Neural cell (in vitro differentiated cells): ENCODE measurements around the gene GGA1. TPM values are rescaled to one million over a fixed set of nuclear protein-coding genes. Genes with fewer than 3 reads are reported as not detected.

Source experiments
- H2AFZ ChIP-seq: fragments of 200-600, 300-800 bp; sonication (generic), shearing (Covaris generic); 2 replicates; pipeline ENCODE4 v1.6.0; 2014; ENCODE audit warnings: low read depth, mild to moderate bottlenecking, antibody characterized with exemption, low read length, moderate library complexity
- H3F3A ChIP-seq: fragments of 200-600 bp; shearing (Covaris generic); 2 replicates; pipeline ENCODE4 v1.6.1; 2016; ENCODE audit warnings: mild to moderate bottlenecking, moderate library complexity, mixed read lengths, antibody characterized with exemption, low read length; ENCODE audit not compliant: insufficient read depth, poor library complexity, severe bottlenecking
- H3K27ac ChIP-seq: fragments of 200-600, 300-800 bp; sonication (generic), shearing (Covaris generic); 2 replicates; pipeline ENCODE4 v1.5.1; 2014; ENCODE audit warnings: mild to moderate bottlenecking, low read length, moderate library complexity
- H3K27me3 ChIP-seq: fragments of 300-800, 200-600 bp; sonication (generic), shearing (Covaris generic); 2 replicates; pipeline ENCODE4 v1.6.0; 2014; ENCODE audit warnings: mild to moderate bottlenecking, low read depth, low read length, moderate library complexity; ENCODE audit not compliant: insufficient read depth
- H3K36me3 ChIP-seq: fragments of 300-800, 200-600 bp; sonication (generic), shearing (Covaris generic); 2 replicates; pipeline ENCODE4 v1.5.1; 2014; ENCODE audit warnings: mild to moderate bottlenecking, antibody characterized with exemption, low read length, moderate library complexity; ENCODE audit not compliant: insufficient read depth
- H3K4me2 ChIP-seq: fragments of 300-800, 200-600 bp; sonication (generic), shearing (Covaris generic); 2 replicates; pipeline ENCODE4 v1.6.0; 2014; ENCODE audit warnings: mild to moderate bottlenecking, low read length
- H3K4me3 ChIP-seq: fragments of 300-800, 200-600 bp; sonication (generic), shearing (Covaris generic); 2 replicates; pipeline ENCODE4 v1.5.1; 2014; ENCODE audit warnings: mild to moderate bottlenecking, low read length, moderate library complexity
- H3K79me2 ChIP-seq: fragments of 200-600 bp; shearing (Covaris generic); replicated peaks from 2 replicates; pipeline ENCODE4 v1.6.0; 2014; ENCODE audit warnings: mild to moderate bottlenecking, low read length, moderate library complexity; ENCODE audit not compliant: insufficient read depth
- H3K9ac ChIP-seq: fragments of 300-800, 200-600 bp; sonication (generic), shearing (Covaris generic); 2 replicates; pipeline ENCODE4 v1.6.1; 2016; ENCODE audit warnings: mild to moderate bottlenecking, low read length, mixed read lengths
- H3K9me2 ChIP-seq: fragments of 200-600 bp; shearing (Covaris generic); 2 replicates; pipeline ENCODE4 v1.6.1; 2016; ENCODE audit warnings: mild to moderate bottlenecking, low read length, mixed read lengths; ENCODE audit not compliant: insufficient read depth
- H3K9me3 ChIP-seq: fragments of 200-600, 300-800 bp; sonication (generic), shearing (Covaris generic); 2 replicates; pipeline ENCODE4 v1.6.1; 2016; ENCODE audit warnings: mild to moderate bottlenecking, mixed run types, low read length, moderate library complexity, mixed read lengths
- H4K20me1 ChIP-seq: fragments of 200-600 bp; shearing (Covaris generic); 2 replicates; pipeline ENCODE4 v1.6.1; 2016; ENCODE audit warnings: mild to moderate bottlenecking, mixed run types; ENCODE audit not compliant: insufficient read depth
- EP300 ChIP-seq: fragments of 450-650 bp; conservative IDR thresholded peaks from 2 replicates; pipeline ENCODE4 v1.6.1; 2014; ENCODE audit warnings: antibody characterized with exemption, mild to moderate bottlenecking, moderate library complexity; ENCODE audit not compliant: poor library complexity, severe bottlenecking
- EZH2 ChIP-seq: fragments of 200-600, 300-800 bp; shearing (Covaris generic), sonication (generic); IDR thresholded peaks from 2 replicates; pipeline ENCODE4 v1.6.1; 2014; ENCODE audit warnings: antibody characterized with exemption, low read length, borderline replicate concordance, mild to moderate bottlenecking; ENCODE audit not compliant: insufficient read depth, poor library complexity, severe bottlenecking
- MXI1 ChIP-seq: fragments of 450-650 bp; conservative IDR thresholded peaks from 2 replicates; pipeline ENCODE4 v1.6.1; 2014; ENCODE audit warnings: antibody characterized with exemption, mild to moderate bottlenecking; ENCODE audit not compliant: poor library complexity, severe bottlenecking
- POLR2AphosphoS5 ChIP-seq: IDR thresholded peaks from 2 replicates; pipeline ENCODE4 v1.6.1; 2012
- RAD21 ChIP-seq: fragments of 450-650 bp; conservative IDR thresholded peaks from 2 replicates; pipeline ENCODE4 v1.6.1; 2014; ENCODE audit warnings: antibody characterized with exemption, mild to moderate bottlenecking, moderate library complexity
- SMC3 ChIP-seq: fragments of 450-650 bp; conservative IDR thresholded peaks from 2 replicates; pipeline ENCODE4 v1.6.1; 2014; ENCODE audit warnings: antibody characterized with exemption, mild to moderate bottlenecking, moderate library complexity; ENCODE audit not compliant: poor library complexity
- TAF1 ChIP-seq: IDR thresholded peaks from 2 replicates; pipeline ENCODE4 v1.6.1; 2012; ENCODE audit warnings: low read depth
- polyA plus RNA-seq: library from polyadenylated mRNA; depleted of rRNA; stranded (reverse); fragments of >200 nt; gene quantifications from 2 replicates; pipeline ENCODE4 v1.2.3, GENCODE V29; 2014
- TF ChIP-seq, protein P1 (sequence below): IDR thresholded peaks from 2 replicates; pipeline ENCODE4 v1.6.1; 2012; ENCODE audit warnings: borderline replicate concordance
- TF ChIP-seq, protein P2 (sequence below): fragments of 450-650 bp; IDR thresholded peaks from 2 replicates; pipeline ENCODE4 v1.5.1; 2014; ENCODE audit warnings: antibody characterized with exemption, mild to moderate bottlenecking, moderate library complexity; ENCODE audit not compliant: poor library complexity, severe bottlenecking

The GGA1 gene
- polyA plus RNA-seq, 1 donor from 2014 or later: 57.5 TPM

DNA sequence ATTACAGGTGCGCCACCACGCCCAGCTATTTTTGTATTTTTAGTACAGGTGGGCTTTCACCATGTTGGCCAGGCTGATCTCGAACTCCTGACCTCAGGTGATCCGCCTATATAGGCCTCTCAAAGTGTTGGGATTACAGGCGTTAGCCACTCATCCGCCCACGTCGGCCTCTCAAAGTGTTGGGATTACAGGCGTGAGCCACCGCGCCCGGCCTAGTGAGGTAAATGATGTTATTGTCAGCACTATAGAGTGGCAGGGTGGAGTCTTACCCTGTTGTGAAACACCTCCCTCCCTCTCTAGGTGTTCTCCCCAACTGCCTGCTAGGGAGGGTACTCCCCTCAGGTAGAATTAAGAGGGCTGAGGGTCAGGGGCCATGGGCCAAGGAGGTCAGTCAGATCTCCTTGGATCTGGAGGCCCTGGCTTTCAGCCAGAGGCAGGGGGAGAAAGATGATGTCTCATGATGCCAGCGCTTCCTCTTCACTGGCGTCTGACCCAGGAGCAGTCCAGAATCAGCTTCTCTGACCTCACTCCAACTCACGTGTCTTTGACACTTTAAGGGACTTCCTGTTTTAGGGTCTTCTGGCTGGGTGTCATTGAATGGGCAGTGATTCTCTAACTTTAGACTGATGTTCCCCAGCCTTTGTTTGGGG is 2.0 kb downstream of the GGA1 start:
- Histone ChIP-seq H3F3A (no peaks in the 10 kb centered on the region), H3K9me3 (no peaks in the 10 kb centered on the region), H3K9ac (no peak overlapping the region), H3K4me2 (no peak overlapping the region), H4K20me1 (no peaks in the 10 kb centered on the region), H3K9me2 (no peaks in the 10 kb centered on the region), H3K79me2 (peaks cover 10% of the 10 kb centered on the region), H2AFZ (no peak overlapping the region), H3K36me3 (no peaks in the 10 kb centered on the region), H3K27me3 (no peaks in the 10 kb centered on the region), H3K4me3 (peak overlapping the region; percentile 98), H3K27ac (no peak overlapping the region)
- TF ChIP-seq MXI1: no peak
- TF ChIP-seq SMC3: no peak
- TF ChIP-seq RAD21: no peak
- no peak for TF ChIP-seq POLR2AphosphoS5
- TF ChIP-seq, protein P1, sequence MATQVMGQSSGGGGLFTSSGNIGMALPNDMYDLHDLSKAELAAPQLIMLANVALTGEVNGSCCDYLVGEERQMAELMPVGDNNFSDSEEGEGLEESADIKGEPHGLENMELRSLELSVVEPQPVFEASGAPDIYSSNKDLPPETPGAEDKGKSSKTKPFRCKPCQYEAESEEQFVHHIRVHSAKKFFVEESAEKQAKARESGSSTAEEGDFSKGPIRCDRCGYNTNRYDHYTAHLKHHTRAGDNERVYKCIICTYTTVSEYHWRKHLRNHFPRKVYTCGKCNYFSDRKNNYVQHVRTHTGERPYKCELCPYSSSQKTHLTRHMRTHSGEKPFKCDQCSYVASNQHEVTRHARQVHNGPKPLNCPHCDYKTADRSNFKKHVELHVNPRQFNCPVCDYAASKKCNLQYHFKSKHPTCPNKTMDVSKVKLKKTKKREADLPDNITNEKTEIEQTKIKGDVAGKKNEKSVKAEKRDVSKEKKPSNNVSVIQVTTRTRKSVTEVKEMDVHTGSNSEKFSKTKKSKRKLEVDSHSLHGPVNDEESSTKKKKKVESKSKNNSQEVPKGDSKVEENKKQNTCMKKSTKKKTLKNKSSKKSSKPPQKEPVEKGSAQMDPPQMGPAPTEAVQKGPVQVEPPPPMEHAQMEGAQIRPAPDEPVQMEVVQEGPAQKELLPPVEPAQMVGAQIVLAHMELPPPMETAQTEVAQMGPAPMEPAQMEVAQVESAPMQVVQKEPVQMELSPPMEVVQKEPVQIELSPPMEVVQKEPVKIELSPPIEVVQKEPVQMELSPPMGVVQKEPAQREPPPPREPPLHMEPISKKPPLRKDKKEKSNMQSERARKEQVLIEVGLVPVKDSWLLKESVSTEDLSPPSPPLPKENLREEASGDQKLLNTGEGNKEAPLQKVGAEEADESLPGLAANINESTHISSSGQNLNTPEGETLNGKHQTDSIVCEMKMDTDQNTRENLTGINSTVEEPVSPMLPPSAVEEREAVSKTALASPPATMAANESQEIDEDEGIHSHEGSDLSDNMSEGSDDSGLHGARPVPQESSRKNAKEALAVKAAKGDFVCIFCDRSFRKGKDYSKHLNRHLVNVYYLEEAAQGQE: no peak

DNA sequence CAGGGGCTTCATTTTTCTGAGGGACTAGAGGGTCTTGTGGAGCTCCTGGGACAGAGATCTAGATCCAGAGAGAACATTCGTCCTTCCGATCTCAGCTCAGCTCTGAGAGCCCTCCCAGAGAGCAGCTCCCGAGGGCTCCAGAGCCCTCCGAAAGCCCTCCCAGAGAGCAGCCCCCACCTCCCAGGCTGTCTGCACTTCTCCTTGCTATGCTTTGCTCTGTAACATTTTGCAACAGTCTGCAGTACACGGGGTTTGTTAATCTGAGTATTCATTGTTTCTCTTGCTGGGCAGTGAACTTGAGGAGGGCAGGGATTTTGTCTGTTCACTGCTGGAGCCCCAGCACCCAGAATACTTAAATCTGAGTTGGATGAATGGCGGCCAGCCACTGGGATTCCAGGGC is 2.6 kb downstream of the GGA1 start:
- no peak overlapping the region for H3K9ac ChIP-seq
- no peak overlapping the region for H3K4me3 ChIP-seq
- H3F3A ChIP-seq: no peaks in the 10 kb centered on the region
- H3K4me2 ChIP-seq: no peak overlapping the region
- H3K27me3 ChIP-seq: no peaks in the 10 kb centered on the region
- H3K36me3 ChIP-seq: no peaks in the 10 kb centered on the region
- no peak overlapping the region for H3K27ac ChIP-seq
- no peaks in the 10 kb centered on the region for H3K9me2 ChIP-seq
- no peaks in the 10 kb centered on the region for H4K20me1 ChIP-seq
- peaks cover 10% of the 10 kb centered on the region for H3K79me2 ChIP-seq
- H3K9me3 ChIP-seq: no peaks in the 10 kb centered on the region
- H2AFZ ChIP-seq: no peak overlapping the region
- TF ChIP-seq RAD21 (no peak), MXI1 (no peak), EZH2 (no peak), EP300 (no peak), SMC3 (no peak), TAF1 (no peak), POLR2AphosphoS5 (no peak)
- TF ChIP-seq, protein P2, sequence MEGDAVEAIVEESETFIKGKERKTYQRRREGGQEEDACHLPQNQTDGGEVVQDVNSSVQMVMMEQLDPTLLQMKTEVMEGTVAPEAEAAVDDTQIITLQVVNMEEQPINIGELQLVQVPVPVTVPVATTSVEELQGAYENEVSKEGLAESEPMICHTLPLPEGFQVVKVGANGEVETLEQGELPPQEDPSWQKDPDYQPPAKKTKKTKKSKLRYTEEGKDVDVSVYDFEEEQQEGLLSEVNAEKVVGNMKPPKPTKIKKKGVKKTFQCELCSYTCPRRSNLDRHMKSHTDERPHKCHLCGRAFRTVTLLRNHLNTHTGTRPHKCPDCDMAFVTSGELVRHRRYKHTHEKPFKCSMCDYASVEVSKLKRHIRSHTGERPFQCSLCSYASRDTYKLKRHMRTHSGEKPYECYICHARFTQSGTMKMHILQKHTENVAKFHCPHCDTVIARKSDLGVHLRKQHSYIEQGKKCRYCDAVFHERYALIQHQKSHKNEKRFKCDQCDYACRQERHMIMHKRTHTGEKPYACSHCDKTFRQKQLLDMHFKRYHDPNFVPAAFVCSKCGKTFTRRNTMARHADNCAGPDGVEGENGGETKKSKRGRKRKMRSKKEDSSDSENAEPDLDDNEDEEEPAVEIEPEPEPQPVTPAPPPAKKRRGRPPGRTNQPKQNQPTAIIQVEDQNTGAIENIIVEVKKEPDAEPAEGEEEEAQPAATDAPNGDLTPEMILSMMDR: no peak
- TF ChIP-seq, protein P1: no peak
